Islet of Langerhans (tissue), 1 donor: ENCODE data around the gene FKBP6.
"Not testable (repeated sequence)": the region's sequence is repeated elsewhere in the genome, so short reads cannot be mapped to it uniquely, and the experiment has no call there.

Source experiments
- FAIRE-seq: peaks from one replicate; lab custom pipeline; 2011; peaks lifted over from hg19 to GRCh38; lab: Jason Lieb, UNC

FKBP6 gene

DNA sequence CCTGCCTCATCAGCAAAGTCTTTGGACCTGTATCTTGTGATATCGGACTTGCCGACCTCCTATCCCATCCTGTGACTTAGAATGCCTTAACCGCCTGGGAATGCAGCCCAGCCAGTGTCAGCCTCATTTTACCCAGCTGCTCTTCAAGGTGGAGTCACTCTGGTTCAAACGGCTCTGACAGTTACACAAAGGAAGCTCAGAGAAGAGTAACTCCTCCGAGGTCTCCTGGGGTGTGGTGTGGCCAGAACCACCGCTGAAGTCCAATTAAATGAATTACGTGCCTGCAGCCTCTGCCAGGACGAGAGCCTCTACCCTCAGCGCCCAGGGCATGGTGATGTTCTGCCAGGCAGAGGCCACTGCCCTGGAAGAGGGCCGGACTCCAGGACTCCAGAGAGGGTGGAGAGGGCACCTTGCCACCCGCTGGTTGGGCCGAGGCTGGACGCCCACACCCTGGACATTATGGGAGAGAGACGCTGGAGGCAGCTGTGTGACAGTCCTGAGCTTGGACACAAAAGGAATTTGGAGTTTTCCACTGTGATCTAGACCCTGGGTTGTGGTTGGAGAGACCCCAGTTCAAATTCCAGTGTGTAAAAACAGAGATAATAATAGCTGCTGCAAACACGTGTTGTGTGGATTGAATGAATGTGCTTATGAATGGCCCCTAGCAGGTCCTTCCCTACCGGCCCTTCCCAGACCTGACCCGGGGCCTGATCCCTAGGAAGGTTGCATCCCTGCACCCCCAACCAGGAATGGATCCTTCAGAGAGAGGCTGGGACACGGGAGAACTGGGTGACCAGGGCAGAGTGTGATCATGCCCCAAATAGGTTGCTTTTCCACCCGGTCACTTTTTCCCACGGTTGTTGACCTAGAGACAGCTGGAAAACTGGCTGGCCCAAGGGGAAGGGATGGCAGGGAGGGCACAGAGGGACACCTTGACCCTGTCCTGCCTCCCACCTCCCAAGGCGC, 67.9 kb downstream of the FKBP6 start:
- no peak for FAIRE-seq

DNA sequence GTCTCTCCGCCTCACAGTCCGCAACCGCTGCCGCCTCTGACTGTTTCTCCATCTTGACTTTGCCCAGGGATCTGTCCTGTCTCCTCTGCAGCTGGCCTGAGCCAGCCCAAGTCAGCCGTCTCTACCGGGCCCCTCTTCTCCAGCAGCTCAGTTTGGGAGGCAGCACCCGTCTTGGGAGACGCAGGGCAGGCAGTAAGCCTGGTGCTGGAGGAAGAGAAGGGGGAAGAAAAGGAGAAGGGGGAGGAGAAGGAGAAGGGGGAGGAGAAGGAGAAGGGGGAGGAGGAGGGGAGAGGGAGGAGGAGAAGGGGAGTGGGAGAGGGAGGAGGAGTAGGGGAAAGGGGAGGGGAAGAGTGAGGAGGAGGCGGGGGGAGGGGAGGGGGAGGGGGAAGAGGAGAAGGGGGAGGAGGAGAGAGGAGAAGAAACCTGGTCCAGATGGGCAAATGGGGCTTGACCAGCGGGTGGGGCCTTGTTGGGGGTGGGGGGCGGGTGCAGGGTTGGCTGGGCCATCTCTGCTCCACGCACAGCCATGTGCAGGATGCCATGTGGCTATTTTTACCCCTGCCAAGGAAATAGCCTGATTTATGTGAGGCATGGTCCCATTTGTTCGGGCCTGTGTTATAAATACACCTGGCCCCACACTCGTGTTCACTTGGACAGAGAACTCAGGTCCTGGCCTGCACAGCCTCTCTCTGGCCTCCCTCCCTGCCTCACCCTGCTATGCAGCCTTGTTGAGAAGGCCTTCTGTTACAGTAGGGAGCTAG, 69.7 kb downstream of the FKBP6 start:
- no peak for FAIRE-seq

DNA sequence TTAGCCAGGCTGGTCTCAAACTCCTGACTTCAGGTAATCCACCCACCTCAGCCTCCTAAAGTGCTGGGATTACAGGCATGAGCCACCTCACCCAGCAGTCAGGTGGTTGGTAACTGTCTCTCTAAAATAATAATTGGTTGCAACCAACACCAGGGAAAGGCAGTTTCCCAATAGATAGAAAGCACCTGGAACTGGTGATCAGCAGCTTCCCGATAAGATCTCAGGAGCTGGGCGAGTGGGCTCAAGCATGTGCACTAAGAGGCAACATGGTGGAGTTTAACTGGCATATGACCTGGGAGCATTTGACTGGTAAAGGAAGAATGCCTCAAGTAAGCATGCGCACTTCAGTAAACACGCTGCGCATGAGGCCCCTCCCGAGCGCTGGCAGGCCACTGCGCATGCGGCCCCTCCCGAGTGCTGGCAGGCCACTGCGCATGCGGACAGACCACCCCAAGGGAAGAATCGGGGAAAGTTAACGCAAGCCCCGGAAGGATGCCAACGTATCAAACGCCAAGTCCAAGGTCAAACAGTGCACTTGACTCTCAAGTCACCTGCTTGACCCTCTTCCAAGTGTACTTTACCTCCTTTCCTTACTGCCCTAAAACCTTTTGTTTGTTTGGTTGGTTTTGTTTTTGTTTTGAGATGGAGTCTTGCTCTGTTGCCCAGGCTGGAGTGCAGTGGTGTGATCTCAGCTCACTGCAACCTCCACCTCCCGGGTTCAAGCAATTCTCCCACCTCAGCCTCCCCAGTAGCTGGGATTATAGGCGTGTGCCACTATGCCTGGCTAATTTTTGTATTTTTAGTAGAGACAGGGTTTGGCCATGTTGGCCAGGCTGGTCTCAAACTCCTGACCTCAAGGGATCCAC, 71.5 kb downstream of the FKBP6 start:
- FAIRE-seq, result not testable (repeated sequence)

DNA sequence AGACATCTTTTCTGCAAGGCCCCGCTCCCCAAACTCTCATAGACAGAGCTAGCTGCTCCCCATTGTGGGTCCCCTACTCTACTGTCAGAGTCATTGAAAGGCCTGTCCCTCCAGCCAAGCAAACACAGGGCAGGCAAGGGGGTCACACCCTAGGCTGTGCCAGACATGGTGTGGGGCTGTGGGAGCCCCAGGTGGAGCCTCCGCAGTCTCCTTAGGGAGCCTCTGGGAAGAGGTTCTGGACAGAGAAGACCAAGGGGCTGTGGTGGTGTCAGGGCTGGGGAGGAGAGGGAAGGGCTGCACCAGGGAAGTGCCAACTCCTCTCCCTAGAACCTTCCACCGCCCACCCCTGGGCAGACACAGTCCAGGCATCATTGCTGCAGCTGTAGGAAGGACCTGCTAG, 76.9 kb downstream of the FKBP6 start:
- not testable (repeated sequence) for FAIRE-seq
